ENCODE data around the gene ATP9B.

The ATP9B gene

DNA sequence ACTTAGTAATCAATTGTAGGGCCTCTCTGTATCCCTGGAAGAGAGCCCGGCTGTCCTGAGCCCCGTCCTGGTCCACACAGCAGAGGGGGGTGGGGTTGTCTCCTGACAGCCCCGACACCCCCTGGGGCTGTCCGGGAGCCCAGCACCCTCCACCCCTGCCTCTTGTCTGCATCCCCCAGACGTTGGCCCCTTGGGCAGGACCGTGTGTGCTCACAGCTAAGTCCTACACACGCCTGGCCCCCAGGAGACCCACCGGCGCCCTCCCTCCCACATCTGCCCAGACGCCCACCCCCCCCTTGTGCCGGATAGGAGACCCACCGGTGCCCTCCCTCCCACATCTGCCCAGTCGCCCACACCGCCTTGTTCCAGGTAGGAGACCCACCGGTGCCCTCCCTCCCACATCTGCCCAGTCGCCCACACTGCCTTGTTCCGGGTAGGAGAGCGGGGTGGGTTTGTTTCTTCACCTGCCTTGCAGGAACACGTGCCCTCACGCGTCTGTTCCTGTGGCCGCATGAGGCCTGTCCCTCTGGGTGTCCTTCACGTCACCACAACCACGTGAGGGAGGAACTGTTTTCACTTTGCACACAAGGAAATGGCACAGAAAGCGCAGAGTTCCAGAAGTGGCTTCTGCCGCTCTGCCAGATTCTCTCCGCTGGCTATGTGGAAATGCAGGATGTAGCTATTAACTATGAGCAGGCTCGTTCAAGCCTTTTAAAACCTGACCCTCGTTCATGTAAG lies 265.5 kb downstream of the ATP9B start:
- no peak for DNase-seq

DNA sequence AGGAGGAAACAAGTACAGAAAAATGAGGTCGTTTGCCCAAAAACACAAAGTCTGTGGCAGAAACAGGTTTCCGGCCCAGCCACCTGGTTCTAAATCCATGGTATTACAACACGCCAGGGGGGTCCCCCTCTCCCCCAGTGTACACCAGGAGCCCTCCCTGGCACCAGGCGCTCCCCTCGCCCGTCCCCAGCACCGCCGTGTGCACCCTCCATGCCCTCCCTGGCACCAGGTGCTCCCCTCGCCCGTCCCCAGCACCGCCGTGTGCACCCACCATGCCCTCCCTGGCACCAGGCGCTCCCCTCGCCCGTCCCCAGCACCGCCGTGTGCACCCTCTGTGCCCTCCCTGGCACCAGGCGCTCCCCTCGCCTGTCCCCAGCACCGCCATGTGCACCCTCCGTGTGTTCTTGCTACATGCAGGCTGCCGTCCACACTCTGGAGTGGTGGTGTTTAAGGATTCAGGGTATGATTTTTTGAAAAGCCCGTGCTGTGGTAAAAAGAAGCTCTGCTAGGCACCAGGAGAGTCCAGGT lies 266.7 kb downstream of the ATP9B start:
- no peak for DNase-seq

DNA sequence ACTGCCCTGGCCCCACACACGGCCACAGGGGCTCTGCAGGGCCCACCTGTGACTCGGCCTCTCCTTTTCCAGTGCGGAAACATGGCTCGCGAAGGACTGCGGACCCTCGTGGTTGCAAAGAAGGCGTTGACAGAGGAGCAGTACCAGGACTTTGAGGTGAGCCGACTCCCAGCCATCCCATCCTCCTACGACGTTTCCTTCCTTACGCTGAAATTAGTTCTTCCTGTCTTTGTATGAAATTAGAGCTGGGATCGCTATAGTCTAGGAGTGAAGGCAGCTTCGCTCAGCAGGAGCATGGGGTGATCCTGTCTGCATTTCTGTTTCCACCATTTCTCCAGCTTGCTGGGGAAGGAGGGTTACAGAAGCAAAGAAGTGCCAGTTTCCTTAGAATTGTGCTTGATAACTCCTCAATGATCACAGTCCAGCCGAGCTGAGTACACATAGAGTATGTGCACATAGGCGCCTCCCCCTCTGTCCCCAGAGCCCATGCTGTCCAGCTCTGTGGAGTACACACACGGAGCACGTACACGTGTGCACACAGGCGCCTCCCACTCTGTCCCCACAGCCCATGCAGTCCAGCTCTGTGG lies 267.5 kb downstream of the ATP9B start:
- DNase-seq: no peak

DNA sequence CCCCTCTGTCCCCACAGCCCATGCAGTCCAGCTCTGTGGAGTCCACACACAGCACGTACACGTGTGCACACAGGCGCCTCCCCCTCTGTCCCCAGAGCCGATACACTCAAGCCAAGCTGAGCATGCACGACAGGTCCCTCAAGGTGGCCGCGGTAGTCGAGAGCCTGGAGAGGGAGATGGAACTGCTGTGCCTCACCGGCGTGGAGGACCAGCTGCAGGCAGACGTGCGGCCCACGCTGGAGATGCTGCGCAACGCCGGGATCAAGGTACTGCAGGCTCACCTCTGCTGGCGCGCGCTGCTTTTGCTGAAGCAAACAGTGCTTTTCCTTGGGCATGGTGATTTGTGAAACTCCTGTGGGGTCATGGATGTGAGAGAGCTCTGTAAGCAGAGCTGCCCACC lies 268.0 kb downstream of the ATP9B start:
- no peak for DNase-seq

DNA sequence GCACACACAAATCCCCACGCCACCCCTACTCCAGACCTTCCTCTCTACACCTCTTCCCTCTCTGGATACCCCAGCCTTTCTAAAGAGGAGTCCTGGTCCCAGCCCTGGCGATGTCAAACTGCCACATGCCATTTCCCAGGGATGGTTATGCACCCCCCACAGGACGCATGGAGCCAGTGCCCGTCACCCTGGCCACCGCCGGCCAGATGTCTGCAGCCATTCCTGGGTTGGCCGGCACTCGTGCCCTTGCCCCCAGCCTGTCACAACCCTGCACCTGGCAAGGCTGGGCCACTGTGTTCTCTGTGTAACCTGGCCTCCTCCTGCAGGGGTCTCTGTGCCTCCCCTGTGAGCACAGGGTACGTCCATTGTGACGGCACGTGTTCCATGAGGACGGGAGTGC lies 268.4 kb downstream of the ATP9B start:
- no peak for DNase-seq

DNA sequence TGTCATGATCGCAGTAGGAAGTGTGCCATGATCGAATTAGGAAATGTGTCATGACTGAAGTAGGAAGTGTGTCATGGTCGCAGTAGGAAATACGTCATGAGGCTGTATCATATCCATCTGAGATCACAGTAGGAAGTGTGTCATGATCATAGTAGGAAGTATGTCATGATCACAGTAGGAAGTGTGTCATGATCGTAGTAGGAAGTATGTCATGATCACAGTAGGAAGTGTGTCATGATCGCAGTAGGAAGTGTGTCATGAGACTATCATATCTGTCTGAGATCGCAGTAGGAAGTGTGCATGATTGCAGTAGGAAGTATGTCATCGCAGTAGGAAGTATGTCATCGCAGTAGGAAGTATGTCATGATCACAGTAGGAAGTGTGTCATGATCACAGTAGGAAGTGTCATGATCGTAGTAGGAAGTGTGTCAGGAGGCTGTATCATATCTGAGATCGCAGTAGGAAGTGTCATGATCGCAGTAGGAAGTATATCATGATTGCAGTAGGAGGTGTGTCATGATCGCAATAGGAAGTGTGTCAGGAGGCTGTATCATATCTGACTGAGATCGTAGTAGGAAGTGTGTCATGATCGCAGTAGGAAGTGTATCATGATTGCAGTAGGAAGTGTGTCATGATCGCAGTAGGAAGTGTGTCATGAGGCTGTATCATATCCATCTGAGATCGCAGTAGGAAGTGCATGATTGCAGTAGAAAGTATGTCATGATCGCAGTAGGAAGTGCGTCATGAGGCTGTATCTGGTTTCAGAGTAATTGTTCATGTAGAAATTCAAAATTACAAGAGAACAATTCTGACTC lies 270.1 kb downstream of the ATP9B start:
- DNase-seq: no peak

DNA sequence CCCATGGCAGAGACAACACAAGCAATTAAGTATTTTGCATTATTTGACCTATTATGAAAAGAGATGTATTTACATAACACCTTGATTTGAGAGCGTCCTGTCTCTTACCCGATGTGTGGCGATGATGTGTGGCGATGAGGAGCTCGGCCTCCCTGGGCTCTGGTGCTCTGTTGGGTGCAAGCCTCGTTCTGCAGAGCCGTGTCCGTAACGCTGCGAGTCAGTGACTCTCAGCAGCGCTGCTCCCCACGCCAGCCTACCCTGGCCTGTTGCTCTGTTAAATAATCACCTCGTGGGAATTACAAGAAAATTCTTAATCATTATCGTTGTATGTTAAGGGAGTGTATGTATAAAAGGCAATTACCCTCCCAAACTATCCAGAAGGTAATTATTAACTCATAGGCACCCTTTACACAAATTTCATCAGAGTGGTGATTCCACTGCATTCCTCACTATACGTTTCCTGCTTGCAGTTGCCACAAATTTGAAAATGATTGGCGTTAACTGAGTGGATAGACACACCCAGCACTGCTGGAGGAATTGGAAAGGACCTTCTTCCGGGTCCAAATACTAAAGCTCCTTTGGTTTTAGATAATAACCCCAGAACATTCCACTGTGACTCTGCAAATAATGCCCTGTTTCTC lies 274.5 kb downstream of the ATP9B start:
- no peak for DNase-seq

DNA sequence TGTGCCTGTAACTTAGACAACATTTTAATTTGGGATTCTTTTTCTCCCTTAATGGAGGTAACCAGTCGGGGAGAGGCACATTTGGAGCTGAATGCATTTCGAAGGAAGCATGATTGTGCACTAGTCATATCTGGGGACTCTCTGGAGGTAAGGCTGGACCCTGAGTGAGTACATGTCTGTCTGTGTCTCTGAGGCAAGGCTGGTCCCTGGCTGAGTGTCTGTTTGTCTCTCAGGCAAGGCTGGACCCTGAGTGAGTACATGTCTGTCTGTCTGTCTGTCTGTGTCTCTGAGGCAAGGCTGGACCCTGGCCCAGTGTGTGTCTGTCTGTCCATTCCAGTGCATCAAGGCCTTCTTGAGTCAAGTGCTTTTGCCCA lies 275.0 kb downstream of the ATP9B start:
- DNase-seq: no peak

DNA sequence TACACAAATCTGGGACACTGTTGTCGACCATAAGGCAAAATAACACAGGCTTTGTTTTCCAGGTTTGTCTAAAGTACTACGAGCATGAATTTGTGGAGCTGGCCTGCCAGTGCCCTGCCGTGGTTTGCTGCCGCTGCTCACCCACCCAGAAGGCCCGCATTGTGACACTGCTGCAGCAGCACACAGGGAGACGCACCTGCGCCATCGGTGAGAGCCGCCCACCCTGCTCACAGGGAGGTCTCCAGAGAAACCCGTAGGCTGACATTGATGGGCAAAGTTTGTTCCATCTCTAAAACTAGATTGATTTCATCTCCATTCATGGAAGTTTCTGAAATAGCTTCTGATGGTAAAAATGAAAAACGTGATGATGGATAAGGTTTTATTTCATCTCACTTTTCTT lies 276.2 kb downstream of the ATP9B start:
- DNase-seq: no peak

DNA sequence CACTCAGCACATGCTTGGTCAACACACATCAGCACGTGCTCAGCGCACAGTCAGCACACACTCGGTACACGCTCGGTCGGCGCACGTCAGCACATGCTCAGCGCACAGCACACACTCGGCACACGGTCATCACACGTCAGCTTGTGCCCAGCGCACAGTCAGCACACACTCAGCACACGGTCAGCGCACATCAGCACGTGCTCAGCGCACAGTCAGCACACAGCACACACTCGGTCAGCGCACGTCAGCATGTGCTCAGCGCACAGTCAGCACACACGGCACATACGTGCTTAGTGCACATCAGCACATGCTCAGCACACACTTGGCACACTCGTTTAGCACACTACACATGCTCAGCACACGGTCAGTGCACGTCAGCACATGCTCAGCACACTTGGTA lies 276.8 kb downstream of the ATP9B start:
- DNase-seq: no peak

DNA sequence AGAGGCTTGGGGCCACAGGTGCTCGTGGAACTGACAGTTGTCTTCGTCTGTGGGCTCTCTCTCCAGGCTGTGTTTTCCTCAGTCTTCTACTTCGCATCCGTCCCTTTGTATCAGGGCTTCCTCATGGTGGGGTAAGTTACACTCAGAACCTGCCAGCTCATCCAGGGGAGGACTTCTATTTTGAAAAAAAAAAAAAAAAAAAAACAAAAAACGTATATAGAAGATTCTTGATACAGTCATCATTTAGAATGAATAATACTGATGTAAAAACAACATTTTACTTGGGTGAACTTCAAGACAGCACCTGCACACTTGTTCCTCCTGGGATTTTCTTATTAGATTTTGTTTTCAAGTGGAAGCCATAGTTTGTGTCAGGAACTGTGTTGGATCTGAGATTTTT lies 278.9 kb downstream of the ATP9B start:
- DNase-seq: no peak

DNA sequence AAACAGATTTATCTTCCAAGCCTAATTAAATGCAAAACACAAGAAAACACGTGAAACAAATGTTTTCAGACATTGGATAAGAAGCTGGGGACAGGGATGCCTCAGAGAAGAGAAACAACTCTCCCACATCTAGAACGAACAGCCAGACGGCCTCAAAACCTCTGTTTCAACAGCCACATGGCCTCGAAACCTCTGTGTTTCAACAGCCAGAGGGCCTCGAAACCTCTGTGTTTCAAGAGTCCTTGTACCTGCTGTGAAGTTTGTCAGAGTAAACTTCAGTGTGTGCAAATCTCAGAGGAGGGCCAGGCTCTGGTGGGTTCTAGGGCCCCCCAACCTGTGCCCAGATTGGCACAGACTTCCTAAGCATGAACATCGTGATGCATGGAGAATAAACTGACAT lies 283.2 kb downstream of the ATP9B start:
- DNase-seq: no peak

DNA sequence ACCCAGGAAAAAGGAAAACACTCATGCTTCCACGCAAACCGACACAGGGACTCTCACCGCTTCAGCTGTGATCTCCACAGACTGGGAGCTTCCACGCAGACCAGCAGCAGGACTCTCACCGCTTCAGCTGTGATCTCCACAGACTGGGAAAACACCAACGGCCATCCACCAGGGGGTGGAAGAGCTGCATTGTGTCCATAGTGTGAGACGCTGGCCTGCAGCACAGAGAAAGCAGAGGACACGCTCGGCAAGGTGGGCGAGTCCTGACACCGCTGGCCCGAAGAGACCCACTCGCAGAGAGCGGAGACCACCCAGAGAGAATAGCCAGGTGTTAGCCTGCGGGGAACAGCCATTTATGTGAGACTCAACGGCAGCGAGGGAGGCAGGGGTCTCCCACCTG lies 284.1 kb downstream of the ATP9B start:
- no peak for DNase-seq

DNA sequence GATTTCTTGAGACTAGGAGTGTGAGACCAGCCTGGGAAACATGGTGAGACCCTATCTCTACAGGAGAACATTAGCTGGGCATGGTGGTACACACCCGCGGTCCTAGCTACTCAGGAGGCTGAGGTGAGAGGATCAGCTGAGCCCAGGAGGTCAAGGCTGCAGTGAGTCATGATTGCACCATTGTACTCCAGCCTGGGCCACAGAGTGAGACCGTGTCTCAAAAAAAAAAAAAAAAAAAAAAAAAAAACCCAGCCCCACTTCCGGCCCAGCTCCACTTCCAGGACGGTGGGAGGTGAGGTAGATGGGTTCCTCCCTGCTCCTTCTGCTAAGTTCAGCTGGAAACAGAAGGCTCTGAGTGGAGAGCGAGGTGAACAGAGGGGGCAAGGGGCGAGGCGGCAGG lies 285.2 kb downstream of the ATP9B start:
- DNase-seq: no peak

DNA sequence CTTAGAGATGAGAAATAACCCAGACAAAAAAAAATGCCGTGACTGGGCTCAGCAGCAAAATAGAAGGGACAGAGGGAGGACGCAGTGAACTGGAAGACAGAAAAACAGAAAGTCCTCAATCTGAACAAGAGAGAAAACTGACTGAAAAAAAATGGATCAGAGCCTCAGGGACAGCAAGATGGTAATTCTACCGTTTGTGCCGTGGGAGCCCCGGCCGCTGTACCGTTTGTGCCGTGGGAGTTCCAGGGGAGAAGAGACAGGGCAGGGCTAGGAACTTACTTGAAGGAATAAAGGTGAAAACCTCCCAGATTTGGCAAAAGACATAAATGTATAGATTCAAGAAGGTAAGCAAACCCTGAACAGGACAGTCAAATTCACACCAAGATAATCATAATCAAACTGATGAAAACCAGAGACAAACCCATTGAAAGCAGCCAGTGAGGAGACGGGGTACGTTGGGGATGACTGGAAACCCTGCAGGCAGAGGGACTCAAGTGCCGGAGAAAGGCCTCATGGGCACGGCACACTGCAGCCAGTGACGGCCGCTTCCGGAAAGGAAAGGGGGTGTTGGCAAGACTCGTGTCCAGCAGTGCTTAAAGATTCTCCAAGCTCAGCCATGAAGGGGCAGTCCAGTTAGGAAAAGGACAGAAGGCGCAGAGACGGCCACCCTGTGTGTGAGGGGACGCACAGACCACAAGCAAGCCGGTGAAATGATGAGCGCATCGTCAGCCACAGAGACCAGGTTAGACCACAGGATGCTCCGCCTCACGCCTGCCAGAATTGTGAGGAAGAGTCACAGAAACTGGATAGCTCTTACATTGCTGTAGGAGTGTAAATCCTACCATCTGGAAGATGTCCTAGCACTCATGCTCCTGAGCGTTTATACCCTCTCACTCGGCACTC lies 286.5 kb downstream of the ATP9B start:
- DNase-seq: no peak

DNA sequence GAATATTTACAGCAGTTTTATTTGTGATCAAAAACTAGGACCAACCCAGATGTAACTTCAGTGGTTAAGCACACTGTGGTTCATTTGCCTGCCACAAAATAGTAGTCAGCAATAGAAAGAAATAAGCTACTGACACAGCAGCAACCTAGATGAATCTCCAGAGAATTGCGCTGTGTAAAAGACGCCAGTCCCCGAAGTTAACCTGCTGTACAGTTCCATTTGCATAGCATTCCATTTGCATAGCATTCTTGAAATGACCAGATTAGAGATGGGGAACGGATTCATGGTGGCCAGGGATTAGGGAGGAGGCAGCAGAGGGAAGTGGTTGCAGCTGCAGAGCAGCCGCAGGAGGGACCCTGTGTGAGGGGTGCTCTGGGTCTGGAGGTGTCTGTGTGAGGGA lies 287.2 kb downstream of the ATP9B start:
- DNase-seq: no peak

DNA sequence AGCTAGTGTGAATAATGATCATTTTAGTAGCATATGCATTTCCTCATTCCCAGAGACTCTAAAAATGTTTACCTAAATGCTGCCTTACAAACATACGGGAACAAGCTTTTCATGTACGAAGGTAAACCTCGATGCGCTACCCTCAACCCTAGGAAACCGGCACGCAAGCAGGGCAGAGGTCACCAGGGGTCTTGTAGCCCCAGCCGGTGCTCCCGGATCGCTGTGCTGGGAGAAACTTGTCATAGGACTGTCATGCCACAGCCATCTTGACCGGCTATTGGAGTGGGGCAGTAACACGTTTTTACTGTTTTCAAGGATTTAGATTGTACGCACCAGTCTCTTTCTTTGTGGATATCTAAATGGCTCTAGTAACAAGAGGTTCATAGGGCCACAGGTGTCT lies 291.7 kb downstream of the ATP9B start:
- no peak for DNase-seq

DNA sequence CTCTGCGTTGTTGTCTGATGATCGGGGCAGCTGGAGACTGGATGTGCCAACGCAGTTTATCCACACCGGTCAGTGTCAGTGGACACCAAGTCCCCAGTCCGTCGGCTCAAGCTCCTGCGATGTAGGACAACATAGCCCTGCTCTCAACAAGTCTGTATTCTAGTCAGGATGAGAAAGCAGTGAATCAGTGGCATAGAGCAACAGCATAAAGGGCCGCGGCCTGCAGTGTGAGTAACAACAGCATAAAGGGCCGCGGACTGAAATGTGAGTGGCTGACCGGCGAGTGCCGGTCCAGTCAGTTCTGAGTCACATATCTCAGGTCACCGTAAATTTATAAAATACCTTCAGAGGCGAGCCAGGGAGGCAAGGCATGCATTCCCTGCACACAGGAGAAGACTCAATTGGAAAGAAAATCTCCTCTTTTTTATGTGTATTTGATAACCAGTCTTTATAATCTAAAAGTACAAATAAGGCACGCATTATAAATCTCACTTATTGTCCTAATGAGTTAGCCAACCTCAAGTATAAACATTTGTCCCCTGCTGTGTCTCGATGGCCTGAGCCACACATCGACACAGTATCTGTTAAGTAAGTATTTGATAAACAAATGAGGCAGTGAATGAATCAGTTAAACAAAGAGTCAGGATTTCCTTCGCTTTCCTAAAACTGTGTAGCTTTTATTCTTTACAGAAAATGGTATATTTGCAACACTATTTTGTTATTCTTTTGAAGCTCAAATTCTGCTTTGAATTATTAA lies 292.8 kb downstream of the ATP9B start:
- DNase-seq: no peak

DNA sequence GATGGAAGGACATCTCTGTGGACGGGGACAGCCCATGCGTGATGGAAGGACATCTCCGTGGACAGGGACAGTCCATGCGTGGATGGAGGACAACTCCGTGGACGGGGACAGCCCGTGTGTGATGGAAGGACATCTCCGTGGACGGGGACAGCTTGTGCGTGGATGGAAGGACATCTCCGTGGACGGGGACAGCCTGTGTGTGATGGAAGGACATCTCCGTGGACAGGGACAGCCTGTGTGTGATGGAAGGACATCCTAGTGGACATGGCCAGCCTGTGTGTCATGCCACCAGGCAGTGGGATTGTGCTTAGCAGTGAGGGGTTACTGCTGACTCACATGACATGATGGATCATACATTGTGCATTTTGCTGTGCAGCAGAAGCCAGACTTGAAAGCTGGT lies 296.5 kb downstream of the ATP9B start:
- no peak for DNase-seq

DNA sequence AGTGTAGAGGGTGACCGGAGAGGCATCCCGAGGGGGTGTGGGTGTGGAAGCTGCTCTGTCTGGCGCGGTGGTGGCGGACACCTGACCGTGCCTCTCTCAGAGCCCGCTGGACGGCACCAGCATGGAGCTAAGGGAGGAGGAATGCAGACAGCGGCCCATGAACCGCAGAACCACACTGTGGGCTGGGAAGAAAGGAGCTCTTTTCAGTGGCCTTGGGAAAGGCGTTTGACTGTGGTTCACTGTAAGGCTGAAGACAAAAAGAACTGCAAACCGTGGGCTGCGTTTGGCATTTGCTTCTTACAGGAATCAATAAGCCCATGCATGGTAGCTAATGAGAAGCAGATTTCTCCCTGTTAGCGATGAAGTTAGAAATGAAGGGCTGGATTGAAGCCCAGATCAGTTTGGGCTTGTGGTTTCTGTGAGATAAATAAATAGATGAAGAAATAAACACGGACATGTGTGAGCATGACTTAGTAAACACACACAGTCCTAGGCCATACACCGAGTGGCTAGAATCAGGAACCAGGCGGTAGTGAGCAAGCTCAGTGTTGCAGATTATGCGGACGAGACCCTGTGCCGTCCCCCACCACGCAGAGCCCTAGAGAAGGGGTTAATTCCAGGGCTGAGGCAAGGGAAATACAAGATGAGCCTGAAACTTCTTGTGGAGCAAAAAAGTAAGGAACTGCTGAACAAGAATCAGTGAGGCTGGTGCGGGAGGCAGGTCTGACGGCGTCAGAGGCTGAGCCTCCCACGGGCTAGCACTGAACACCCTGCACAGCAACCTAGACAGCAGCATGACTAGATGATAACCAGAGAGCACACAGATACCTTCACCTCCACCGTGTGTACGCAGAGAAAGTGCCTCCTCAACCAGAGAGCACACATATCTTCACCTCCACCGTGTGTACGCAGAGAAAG lies 297.2 kb downstream of the ATP9B start:
- DNase-seq: no peak

DNA sequence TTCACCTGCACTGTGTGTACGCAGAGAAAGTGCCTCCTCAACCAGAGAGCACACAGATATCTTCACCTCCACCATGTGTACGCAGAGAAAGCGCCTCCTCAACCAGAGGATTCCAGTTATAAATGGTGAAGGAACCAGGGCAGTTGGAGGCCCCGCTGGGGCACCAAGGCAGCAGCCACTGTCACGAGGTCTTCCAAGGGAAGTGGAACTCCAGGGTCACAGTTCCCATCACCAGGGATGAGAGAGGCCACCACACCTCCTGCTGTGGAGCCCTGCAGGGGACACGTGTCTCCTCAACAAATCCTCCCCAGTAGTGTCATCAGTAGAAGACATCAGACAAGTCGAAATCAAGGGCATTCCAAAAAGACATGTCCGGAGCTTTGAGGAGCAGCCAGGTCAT lies 298.3 kb downstream of the ATP9B start:
- DNase-seq: no peak
